SKM-1 treated with dmso at 0.1 percent for 144 hours (cell line): ENCODE measurements around the gene TIAM2.
"Not testable (repeated sequence)": the region's sequence is repeated elsewhere in the genome, so short reads cannot be mapped to it uniquely, and the experiment has no call there.

Experiments
- DNase-seq: peaks from one replicate; lab custom pipeline; 2025; ENCODE audit not compliant: unreplicated experiment; lab: John Stamatoyannopoulos, UW

The TIAM2 gene

DNA sequence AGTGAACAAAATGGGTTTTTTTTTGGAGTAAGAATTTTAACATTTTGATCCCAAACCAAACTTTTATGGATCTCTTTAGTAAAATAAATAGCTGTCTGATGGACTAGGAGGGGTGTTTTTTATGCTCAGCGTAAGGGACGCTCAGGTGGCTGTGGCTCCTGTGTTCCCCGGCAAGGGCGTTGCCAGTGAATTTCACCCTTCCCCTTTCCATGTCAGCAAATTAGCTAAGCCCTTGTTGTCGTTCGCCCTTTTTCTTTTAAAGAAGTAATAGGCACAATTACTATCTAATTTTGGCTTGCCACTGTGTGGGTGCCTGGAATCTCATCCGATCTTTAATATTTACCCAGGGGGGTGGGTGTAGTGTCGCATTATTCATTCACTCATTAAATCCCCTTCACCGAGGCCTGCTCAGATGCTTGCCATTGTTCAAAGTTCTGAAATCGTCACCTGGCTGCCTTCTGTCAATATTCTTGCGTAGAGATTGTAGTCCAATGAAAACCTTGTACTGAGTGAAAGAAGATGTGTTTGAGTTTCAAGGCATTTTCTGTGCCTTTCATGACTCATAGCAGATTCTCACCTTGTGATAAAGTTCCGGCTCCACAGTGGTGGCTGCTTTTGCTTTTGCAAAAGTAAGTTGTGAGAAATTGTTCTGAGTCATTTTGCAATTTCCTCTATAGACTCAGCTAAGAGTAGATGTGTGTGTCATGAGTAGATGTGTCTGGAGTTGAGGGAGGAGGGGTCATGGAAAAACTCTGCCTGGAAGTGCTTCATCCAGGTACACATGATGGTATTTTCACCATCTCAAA lies 228.7 kb downstream of the TIAM2 start:
- peak; percentile 70 for DNase-seq

- DNase-seq, result no peak
Measured at GRCh38 chr6:155224618-155225017, 229.5 kb downstream of the TIAM2 start.

- no peak for DNase-seq
Measured at GRCh38 chr6:155227046-155227445, 231.9 kb downstream of the TIAM2 start.

GRCh38 chr6:155228546-155229166 lies 233.5 kb downstream of the TIAM2 start:
- no peak for DNase-seq

DNA sequence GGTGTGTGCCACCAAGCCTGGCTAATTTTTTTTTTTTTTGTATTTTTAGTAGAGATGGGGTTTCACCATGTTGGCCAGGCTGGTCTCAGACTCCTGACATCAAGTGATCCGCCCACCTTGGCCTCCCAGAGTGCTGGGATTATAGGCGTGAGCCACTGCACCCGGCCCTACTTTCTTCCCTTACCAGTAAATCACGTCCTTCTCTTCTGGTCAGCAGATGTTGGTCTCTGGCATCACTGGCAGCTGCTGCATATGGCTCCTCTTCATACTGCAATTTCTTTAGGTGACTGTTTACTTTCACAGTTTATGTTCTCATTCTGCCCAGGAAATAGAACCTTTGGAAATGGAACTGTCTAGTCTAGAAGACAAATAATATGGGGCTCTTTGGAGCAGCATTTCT lies 235.9 kb downstream of the TIAM2 start:
- DNase-seq, result not testable (repeated sequence)

GRCh38 chr6:155232848-155233247 lies 237.7 kb downstream of the TIAM2 start:
- no peak for DNase-seq

GRCh38 chr6:155234167-155234566 lies 239.1 kb downstream of the TIAM2 start:
- no peak for DNase-seq

DNA sequence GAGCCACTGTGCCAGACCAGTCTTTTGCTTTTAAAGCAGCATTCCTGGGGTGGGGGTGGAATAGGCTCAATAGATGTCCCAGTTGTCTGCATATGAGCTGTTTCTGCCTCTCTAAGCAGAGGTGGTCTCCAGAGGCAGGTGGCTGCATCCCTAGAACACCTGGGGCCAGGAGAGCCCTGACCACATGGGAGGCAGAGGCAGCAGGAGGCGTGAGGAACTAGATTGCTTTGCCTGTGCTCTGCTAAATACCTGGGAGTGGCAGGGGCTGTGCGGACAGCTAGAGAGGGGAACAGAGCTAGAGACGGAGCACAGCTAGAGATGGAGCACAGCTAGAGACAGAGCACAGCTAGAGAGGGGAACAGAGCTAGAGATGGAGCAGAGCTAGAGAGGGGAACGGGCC lies 239.6 kb downstream of the TIAM2 start:
- DNase-seq, result no peak

GRCh38 chr6:155235087-155235486 lies 240.0 kb downstream of the TIAM2 start:
- no peak for DNase-seq

DNA sequence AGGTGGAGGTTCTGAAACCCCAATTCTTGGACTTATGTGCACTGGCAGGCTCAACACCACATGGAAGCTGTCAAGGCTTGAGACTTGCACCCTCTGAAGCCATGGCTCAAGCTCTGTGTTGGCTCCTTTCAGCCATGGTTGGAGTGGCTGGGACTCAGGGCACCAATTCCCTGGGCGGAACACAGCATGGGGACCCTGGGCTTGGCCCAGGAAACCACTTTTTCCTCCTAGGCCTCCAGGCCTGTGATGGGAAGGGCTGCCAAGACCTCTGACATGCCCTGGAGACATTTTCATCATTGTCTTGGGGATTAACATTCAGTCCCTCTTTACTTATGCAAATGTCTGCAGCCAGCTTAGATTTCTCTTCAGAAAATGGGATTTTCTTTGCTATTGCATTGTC lies 242.5 kb downstream of the TIAM2 start:
- no peak for DNase-seq

- DNase-seq, result no peak
Measured at GRCh38 chr6:155240905-155241600, 245.9 kb downstream of the TIAM2 start.

GRCh38 chr6:155241966-155242365 lies 246.9 kb downstream of the TIAM2 start:
- DNase-seq, result no peak

- DNase-seq, result no peak
Measured at GRCh38 chr6:155244434-155244833, 249.3 kb downstream of the TIAM2 start.

DNA sequence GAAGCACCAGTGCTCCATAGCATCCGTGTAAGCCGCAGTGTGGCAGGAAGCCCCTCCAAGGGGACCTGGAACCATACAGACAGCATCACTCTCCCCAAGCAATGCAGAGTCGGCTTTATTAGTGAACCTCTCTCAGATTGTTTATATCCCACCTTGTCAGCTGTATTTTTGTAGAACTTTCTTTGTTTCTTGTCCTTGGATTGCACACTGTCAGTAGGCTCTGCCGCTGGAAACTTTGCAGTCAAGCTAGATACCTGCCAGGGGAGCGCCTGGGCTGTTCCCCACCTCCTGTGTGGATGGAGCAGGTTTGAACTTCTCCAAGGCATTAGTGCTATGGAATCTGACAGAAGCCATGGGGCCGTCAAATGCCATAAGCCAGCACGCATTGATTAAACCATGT lies 250.1 kb downstream of the TIAM2 start:
- no peak for DNase-seq

DNA sequence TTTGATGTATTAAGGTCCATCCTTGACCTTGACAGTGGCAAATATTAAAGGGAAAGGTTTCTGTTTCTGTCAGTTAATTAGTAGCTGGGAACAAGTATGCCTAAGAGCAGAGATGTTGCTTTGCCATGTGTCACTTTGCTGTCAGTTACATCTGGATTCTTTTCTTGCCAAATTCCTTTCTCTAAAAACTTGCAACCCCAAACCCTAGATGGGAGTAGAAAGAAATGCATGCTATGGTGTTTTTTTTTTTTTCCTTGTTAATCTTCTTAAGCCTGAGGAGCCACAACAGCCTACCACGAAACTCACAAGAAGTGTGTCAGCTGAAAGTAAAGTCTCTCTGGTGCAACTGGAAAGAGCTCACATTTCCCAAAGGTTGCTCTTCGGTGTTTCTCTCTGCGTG lies 250.7 kb downstream of the TIAM2 start:
- DNase-seq, result no peak

- no peak for DNase-seq
Measured at GRCh38 chr6:155246825-155247224, 251.7 kb downstream of the TIAM2 start.

DNA sequence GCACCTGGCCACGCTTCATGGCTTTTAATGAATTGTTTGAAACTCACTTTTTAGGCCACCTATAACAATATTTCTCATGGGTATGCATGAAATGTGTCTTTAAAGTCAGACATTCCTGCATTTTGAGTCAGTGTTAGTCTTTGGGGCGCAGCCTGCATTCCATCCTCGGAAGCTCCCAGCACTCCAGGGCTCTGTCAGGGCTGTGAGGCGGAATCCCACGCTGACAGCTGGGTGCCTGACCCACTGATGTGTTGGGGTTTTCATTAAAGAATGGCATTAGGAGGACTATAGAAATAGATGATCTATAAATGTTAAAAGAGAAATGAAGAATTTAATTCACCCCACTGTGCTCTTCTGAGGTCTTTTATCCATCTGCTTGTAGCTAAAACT lies 252.5 kb downstream of the TIAM2 start:
- DNase-seq, result no peak

GRCh38 chr6:155248008-155249001 lies 253.2 kb downstream of the TIAM2 start:
- peak; percentile 10 for DNase-seq

DNA sequence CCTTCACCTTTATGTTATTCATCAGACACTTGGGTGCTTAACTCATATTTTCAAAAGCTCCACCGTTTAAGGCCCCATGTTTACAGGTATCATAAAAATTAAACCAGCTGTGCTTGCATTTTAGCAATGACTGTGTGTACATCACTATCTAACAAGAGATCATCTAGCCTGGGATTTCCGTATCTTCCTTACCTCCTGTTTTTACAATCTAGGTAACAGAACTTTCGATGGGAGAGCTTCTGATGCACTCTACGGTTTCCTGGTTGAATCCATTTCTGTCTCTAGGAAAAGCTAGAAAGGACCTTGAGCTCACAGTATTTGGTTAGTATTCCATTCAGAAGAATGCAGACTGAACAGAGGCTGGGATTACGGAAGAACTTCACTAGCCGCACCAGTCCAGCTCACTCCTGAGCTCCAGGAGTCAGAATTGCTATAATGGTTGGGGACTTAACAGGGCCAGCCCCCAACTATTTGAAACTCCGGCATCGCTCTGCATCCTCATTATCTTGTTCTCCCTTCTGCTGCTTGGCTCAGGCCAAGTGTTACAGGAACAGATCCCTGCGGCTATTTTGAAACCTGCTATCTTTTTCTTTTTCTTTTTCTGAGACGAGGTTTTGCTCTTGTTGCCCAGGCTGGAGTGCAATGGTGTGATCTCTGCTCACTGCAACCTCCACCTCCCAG lies 255.7 kb downstream of the TIAM2 start:
- no peak for DNase-seq

DNA sequence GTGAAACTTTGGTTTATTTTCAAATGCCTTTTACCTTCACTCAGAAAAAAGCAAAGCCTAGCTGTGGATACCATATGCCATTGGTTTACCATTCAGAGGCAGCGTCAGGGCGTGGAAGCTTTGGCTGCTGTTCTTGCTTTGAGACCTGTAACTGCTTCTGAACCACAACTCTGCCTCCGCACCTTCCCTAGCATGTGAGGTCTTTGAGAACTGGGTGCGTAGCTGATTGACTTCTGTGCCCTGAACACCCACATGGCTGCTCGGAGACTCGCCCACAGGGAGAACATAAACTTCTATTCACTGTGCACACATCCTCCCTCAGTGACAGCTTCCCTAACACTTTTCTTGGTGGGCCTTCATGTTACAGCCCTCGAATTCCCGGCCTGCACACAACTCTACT lies 257.5 kb downstream of the TIAM2 start:
- DNase-seq, result no peak
